Inflammatory macrophage treated with lipopolysaccharide for 1 hour (primary cell): ENCODE results near the gene GPR89B.
"Not testable (repeated sequence)": the region's sequence is repeated elsewhere in the genome, so short reads cannot be mapped to it uniquely, and the experiment has no call there.

Experiments used
- DNase-seq, 2 donors: peaks; one replicate each; pipeline ENCODE4 v3.0.0-alpha.2; 2020 to 2022

GPR89B gene

GRCh38 chr1:147942563-147942962 is 14.3 kb downstream of the GPR89B start:
- DNase-seq = not testable (repeated sequence)

- DNase-seq = not testable (repeated sequence)
Observed at GRCh38 chr1:147949517-147949916, 21.3 kb downstream of the GPR89B start.

GRCh38 chr1:147958906-147959305 is 30.7 kb downstream of the GPR89B start:
- not testable (repeated sequence) for DNase-seq

GRCh38 chr1:147959680-147960079 is 31.5 kb downstream of the GPR89B start:
- DNase-seq = not testable (repeated sequence)

- DNase-seq = not testable (repeated sequence)
Observed at GRCh38 chr1:147964575-147964974, 36.4 kb downstream of the GPR89B start.

GRCh38 chr1:147966657-147967056 is 38.4 kb downstream of the GPR89B start:
- DNase-seq = not testable (repeated sequence)

- not testable (repeated sequence) for DNase-seq
Observed at GRCh38 chr1:147978896-147979651, 50.9 kb downstream of the GPR89B start.

- not testable (repeated sequence) for DNase-seq
Observed at GRCh38 chr1:147985374-147985773, 57.2 kb downstream of the GPR89B start.

GRCh38 chr1:147987893-147988292 is 59.7 kb downstream of the GPR89B start:
- DNase-seq = not testable (repeated sequence)

- not testable (repeated sequence) for DNase-seq
Observed at GRCh38 chr1:147992916-147993315, 64.7 kb downstream of the GPR89B start.

- not testable (repeated sequence) for DNase-seq
Observed at GRCh38 chr1:147993400-147993799, 65.2 kb downstream of the GPR89B start.

GRCh38 chr1:147993825-147994615 is 65.8 kb downstream of the GPR89B start:
- DNase-seq = not testable (repeated sequence)

- DNase-seq = not testable (repeated sequence)
Observed at GRCh38 chr1:147996088-147996487, 67.9 kb downstream of the GPR89B start.

- not testable (repeated sequence) for DNase-seq
Observed at GRCh38 chr1:148007724-148008123, 79.5 kb downstream of the GPR89B start.

GRCh38 chr1:148010527-148010926 is 82.3 kb downstream of the GPR89B start:
- DNase-seq = no peak

- not testable (repeated sequence) for DNase-seq
Observed at GRCh38 chr1:148013177-148014144, 85.2 kb downstream of the GPR89B start.

- not testable (repeated sequence) for DNase-seq
Observed at GRCh38 chr1:148014289-148015200, 86.3 kb downstream of the GPR89B start.

GRCh38 chr1:148024918-148025317 is 96.7 kb downstream of the GPR89B start:
- not testable (repeated sequence) for DNase-seq

- DNase-seq = not testable (repeated sequence)
Observed at GRCh38 chr1:148027004-148027403, 98.8 kb downstream of the GPR89B start.

GRCh38 chr1:148032247-148032646 is 104.0 kb downstream of the GPR89B start:
- not testable (repeated sequence) for DNase-seq

- DNase-seq = not testable (repeated sequence)
Observed at GRCh38 chr1:148032690-148033089, 104.5 kb downstream of the GPR89B start.
